Gastroesophageal sphincter (tissue), 3 donors: ENCODE data around the gene TFB1M.

Experiments used
- POLR2A ChIP-seq, 2 donors: fragments of 450-650 bp; IDR thresholded peaks; one replicate each; pipeline ENCODE4 v1.6.1; 2017; ENCODE audit warnings: antibody characterized with exemption in 2 of 2, mild to moderate bottlenecking in 2 of 2, moderate library complexity in 1 of 2
- POLR2AphosphoS5 ChIP-seq: sonication (generic); formaldehyde crosslinking; IDR thresholded peaks from one replicate; pipeline ENCODE4 v1.6.1; 2017; ENCODE audit warnings: antibody characterized with exemption
- TF ChIP-seq, protein P1 (sequence below), 4 experiments: fragments of 200-600 bp in 2 of 4; fragments of 450-650 bp in 2 of 4; sonication (generic) in 1 of 4; IDR thresholded peaks; one replicate each; pipeline ENCODE4 v1.5.1; 2017 to 2019; ENCODE audit warnings: antibody characterized with exemption in 4 of 4, mild to moderate bottlenecking in 2 of 4, moderate library complexity in 2 of 4

DNA sequence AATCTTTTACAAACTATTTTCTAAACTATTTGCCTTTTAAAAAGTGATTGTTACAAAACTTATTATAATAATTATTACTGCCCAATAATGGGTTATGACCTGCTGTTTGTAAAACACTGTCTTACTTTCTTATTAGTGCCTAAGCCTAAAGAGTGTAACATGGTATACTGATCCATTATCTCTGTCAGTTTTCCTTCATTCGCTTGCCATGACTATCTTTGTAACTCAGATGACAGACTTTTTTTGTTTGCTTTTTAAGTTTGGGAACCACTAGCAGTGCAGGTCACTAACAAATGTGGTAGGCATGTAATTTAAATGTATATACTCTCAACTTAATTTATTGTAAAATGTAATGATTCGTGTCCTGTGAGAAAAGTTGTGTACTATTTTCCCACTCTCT, 9.9 kb upstream of the TFB1M start:
- TF ChIP-seq, protein P1, sequence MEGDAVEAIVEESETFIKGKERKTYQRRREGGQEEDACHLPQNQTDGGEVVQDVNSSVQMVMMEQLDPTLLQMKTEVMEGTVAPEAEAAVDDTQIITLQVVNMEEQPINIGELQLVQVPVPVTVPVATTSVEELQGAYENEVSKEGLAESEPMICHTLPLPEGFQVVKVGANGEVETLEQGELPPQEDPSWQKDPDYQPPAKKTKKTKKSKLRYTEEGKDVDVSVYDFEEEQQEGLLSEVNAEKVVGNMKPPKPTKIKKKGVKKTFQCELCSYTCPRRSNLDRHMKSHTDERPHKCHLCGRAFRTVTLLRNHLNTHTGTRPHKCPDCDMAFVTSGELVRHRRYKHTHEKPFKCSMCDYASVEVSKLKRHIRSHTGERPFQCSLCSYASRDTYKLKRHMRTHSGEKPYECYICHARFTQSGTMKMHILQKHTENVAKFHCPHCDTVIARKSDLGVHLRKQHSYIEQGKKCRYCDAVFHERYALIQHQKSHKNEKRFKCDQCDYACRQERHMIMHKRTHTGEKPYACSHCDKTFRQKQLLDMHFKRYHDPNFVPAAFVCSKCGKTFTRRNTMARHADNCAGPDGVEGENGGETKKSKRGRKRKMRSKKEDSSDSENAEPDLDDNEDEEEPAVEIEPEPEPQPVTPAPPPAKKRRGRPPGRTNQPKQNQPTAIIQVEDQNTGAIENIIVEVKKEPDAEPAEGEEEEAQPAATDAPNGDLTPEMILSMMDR (IDR thresholded peaks at IDR 0.05): no peak
- TF ChIP-seq POLR2A (IDR thresholded peaks at IDR 0.05) (no peak), POLR2AphosphoS5 (no peak)
